Neutrophil (primary cell): Measurements from ENCODE around the gene XRCC2.
"Not testable (repeated sequence)": the region's sequence is repeated elsewhere in the genome, so short reads cannot be mapped to it uniquely, and the experiment has no call there.

Source experiments
- H3K27ac ChIP-seq: fragments of 200-600 bp; sonication (generic); 2 replicates; pipeline ENCODE4 v1.5.1; 2016; ENCODE audit warnings: mild to moderate bottlenecking, moderate library complexity
- H3K27me3 ChIP-seq: fragments of 200-600 bp; sonication (generic); 2 replicates; pipeline ENCODE4 v1.6.0; 2016; ENCODE audit warnings: mild to moderate bottlenecking
- H3K36me3 ChIP-seq: fragments of 200-600 bp; sonication (generic); 2 replicates; pipeline ENCODE4 v1.5.1; 2017
- H3K4me1 ChIP-seq, 2 experiments: fragments of 200-600 bp in 1 of 2; sonication (generic) in 1 of 2; 1 replicate in 1 of 2; 2 replicates in 1 of 2; pipeline versions ENCODE4 v1.5.1 to v1.6.1; 2013 to 2016; ENCODE audit warnings: low read depth in 1 of 2, low read length in 1 of 2, mild to moderate bottlenecking in 1 of 2, moderate library complexity in 1 of 2; ENCODE audit not compliant: control insufficient read depth in 1 of 2, insufficient read depth in 1 of 2
- H3K4me3 ChIP-seq, 2 experiments: fragments of 200-600 bp in 1 of 2; sonication (generic) in 1 of 2; 1 replicate in 1 of 2; 2 replicates in 1 of 2; pipeline ENCODE4 v1.5.1; 2013 to 2016; ENCODE audit warnings: low read depth in 1 of 2, low read length in 1 of 2, mild to moderate bottlenecking in 1 of 2, moderate library complexity in 1 of 2
- H3K9me3 ChIP-seq: fragments of 200-600 bp; sonication (generic); 2 replicates; pipeline ENCODE4 v1.5.1; 2016
- TF ChIP-seq, protein P1 (sequence below): fragments of 200-600 bp; sonication (generic); IDR thresholded peaks from 2 replicates; pipeline ENCODE4 v1.5.1; 2016; ENCODE audit warnings: antibody characterized with exemption

The XRCC2 gene

DNA sequence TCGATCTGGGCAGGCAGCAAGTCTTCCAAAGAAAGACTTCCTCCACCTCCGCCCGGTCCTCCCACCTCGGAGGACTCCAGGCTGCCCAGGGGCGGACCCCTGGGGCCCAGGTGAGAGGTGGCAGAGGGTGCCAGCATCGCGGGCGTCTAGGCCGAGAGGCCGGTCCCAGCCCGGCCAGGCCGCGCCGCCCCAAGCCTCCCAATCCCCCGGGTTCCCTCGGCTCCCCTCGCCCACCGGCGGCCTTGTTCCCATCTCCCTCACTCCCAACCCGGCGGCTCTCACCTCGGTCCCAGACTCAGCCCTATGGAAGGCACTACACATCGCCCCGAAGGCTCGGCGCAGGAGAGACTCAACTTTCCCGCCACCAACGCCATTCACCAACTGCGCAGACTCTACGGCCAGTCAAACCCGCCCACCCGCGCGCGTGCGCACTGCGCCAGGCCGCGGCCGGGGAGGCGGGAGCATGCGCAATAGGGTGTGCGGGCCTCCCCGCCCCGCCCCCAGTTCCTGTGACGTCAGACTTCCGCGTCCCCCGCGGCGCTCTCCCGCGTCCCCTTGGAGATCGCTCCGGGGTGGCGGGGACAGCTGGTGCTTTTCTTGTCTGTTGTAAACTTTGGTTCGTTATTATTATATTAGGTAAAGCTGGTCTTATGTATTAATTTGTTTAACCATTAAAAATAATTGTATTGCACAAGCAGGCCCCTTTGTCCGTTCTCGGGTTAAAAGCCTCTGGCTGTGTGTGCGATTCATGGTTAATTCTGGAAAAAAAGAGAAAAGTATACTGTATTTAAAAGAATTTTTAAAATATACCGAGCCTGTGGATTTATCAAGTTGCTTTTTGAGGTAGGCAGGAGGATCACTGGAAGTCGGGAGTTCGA is at the start of gene XRCC2:
XRCC2 (minus strand) TSS at position 383 of the 878 bp plus-strand sequence; CDS start at position 321, 62 bp downstream.
- Histone ChIP-seq H3K4me3 (peak within 1 kb of the TSS; percentile 84 to 85), H3K27ac (peak within 1 kb of the TSS; percentile 86), H3K36me3 (no peaks in the 10 kb centered on the region), H3K27me3 (no peaks in the 10 kb centered on the region), H3K4me1 (peaks cover 25 to 26% of the 10 kb centered on the region in 2 experiments), H3K9me3 (no peaks in the 10 kb centered on the region)
- TF ChIP-seq, protein P1, sequence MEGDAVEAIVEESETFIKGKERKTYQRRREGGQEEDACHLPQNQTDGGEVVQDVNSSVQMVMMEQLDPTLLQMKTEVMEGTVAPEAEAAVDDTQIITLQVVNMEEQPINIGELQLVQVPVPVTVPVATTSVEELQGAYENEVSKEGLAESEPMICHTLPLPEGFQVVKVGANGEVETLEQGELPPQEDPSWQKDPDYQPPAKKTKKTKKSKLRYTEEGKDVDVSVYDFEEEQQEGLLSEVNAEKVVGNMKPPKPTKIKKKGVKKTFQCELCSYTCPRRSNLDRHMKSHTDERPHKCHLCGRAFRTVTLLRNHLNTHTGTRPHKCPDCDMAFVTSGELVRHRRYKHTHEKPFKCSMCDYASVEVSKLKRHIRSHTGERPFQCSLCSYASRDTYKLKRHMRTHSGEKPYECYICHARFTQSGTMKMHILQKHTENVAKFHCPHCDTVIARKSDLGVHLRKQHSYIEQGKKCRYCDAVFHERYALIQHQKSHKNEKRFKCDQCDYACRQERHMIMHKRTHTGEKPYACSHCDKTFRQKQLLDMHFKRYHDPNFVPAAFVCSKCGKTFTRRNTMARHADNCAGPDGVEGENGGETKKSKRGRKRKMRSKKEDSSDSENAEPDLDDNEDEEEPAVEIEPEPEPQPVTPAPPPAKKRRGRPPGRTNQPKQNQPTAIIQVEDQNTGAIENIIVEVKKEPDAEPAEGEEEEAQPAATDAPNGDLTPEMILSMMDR, result peak; percentile 34

DNA sequence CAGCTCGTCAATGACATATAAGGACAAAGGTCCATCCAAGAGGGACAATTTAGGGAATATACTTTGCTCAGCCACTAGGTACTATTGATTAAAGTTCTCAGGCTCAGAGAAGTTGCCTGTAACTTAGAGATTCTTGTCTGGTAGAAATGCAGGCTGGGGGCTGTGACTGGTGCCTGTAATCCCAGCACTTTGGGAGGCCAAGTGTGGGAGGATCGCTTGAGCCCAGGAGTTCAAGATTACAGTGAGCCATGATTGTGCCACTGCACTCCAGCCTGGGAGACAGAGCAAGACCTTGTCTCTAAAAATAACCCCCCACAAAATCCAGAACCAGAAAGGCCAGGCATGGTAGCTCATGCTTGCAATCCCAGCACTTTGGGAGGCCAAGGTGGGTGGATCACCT is 47.4 kb upstream of the XRCC2 start:
- H3K4me1 ChIP-seq, result no peaks in the 10 kb centered on the region
- H3K4me3 ChIP-seq, result no peak overlapping the region
- no peak overlapping the region for H3K27ac ChIP-seq
- H3K27me3 ChIP-seq, result no peaks in the 10 kb centered on the region
- no peaks in the 10 kb centered on the region for H3K36me3 ChIP-seq
- H3K9me3 ChIP-seq, result no peaks in the 10 kb centered on the region
- TF ChIP-seq, protein P1, result no peak

DNA sequence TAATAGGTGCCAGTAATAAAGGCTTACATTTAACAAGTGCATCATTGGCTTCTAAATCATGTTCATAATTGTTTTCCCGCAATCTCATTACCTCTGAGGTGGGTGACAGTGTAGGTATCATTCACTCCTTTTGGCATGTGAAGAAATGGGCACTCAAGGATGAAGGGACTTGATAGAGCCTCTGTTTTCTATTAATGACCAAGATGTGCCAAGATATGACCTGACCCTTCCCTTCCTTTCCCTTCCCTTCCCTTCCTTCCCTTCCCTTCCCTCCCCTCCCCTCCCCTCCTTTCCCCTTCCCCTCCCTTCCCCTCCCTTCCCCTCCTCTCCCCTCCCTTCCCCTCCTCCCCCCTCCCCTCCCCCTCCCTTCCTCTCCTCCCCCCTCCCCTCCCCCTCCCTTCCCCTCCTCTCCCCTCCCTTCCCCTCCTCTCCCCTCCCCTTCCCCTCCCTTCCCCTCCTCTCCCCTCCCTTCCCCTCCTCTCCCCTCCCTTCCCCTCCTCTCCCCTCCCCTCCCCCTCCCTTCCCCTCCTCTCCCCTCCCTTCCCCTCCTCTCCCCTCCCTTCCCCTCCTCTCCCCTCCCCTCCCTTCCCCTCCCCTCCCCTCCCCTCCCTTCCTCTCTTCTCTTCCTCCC is 36.6 kb upstream of the XRCC2 start:
- not testable (repeated sequence) for H3K27me3 ChIP-seq, H3K4me3 ChIP-seq

DNA sequence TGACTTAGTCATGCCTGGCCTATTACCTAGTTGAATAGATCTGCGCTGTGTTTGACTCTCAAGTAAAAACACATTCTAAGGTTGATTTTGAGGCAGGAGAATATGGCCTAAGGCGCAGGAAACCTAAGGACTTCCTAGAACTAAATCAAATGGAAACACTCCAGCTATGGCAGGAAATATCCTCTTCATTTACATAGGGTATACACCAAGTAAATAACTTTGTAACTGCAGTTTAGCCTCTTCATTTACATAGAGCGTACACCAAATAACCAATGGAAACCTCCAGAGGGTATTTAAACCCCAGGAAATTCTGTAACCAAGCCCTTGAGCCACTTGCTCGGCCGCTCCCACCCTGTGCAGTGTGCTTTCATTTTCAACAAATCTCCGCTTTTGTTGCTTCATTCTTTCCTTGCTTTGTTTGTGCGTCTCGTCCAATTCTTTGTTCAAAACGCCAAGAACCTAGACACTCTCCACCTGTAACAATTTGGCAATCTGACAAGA is 35.6 kb upstream of the XRCC2 start:
- TF ChIP-seq, protein P1, result no peak

More for the DNA sequence above, 36.6 kb upstream of the XRCC2 start:
- H3K4me1 ChIP-seq, H3K9me3 ChIP-seq, H3K27ac ChIP-seq, H3K36me3 ChIP-seq: not testable (repeated sequence)

DNA sequence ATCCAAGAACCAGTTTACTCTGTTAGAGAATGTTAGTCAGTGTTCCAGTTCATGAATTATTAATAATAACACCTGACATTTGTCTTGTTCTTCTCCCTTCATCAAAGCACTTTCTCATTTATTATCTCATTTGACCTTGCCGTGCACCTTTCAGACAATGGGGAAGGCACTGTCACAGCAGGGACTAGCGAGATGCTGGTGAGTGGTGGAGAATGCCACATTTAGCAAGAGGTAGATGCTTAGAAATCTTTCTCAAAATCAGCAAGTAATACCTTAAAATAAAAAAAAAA is 34.2 kb upstream of the XRCC2 start:
- Histone ChIP-seq H3K36me3 (no peaks in the 10 kb centered on the region), H3K9me3 (peaks cover 1% of the 10 kb centered on the region), H3K4me1 (no peaks in the 10 kb centered on the region), H3K4me3 (no peak overlapping the region), H3K27me3 (no peaks in the 10 kb centered on the region), H3K27ac (no peak overlapping the region)
- TF ChIP-seq, protein P1, result no peak

More for the DNA sequence above, 35.6 kb upstream of the XRCC2 start:
- Histone ChIP-seq H3K27me3 (no peaks in the 10 kb centered on the region), H3K27ac (no peak overlapping the region), H3K4me3 (no peak overlapping the region), H3K4me1 (no peaks in the 10 kb centered on the region), H3K9me3 (no peaks in the 10 kb centered on the region), H3K36me3 (no peaks in the 10 kb centered on the region)
